Cardiac fibroblast (primary cell): ENCODE data around the gene AADAT.
A peak's percentile ranks its signal among the peaks of the same experiment; 100 is the strongest.

Experiments
- DNase-seq, 2 donors: peaks; one replicate each; pipeline versions ENCODE4 v3.0.0 to v3.0.0-alpha.2; 2010; ENCODE audit warnings: low read depth in 2 of 2
- H3K4me3 ChIP-seq, 2 donors: replicated peaks in 1 of 2; 1 replicate in 1 of 2; 2 replicates in 1 of 2; pipeline ENCODE4 v1.5.1; 2011; ENCODE audit warnings: low read depth in 2 of 2, low read length in 2 of 2, mild to moderate bottlenecking in 2 of 2, moderate library complexity in 1 of 2
- TF ChIP-seq, protein P1 (sequence below): IDR thresholded peaks from one replicate; pipeline ENCODE4 v1.5.1; 2011; ENCODE audit warnings: low read depth, mild to moderate bottlenecking, low read length, inconsistent platforms

AADAT gene

GRCh38 chr4:170091069-170091696 is 1.4 kb upstream of the AADAT start:
- H3K4me3 ChIP-seq, result no peak overlapping the region
- TF ChIP-seq, protein P1, sequence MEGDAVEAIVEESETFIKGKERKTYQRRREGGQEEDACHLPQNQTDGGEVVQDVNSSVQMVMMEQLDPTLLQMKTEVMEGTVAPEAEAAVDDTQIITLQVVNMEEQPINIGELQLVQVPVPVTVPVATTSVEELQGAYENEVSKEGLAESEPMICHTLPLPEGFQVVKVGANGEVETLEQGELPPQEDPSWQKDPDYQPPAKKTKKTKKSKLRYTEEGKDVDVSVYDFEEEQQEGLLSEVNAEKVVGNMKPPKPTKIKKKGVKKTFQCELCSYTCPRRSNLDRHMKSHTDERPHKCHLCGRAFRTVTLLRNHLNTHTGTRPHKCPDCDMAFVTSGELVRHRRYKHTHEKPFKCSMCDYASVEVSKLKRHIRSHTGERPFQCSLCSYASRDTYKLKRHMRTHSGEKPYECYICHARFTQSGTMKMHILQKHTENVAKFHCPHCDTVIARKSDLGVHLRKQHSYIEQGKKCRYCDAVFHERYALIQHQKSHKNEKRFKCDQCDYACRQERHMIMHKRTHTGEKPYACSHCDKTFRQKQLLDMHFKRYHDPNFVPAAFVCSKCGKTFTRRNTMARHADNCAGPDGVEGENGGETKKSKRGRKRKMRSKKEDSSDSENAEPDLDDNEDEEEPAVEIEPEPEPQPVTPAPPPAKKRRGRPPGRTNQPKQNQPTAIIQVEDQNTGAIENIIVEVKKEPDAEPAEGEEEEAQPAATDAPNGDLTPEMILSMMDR, result no peak
- no peak for DNase-seq

- TF ChIP-seq, protein P1, result no peak
- peak; percentile 5 to 36 for DNase-seq
- peak overlapping the region; percentile 62 to 68 for H3K4me3 ChIP-seq
Measured at GRCh38 chr4:170090352-170091052, 746 bp upstream of the AADAT start.

DNA sequence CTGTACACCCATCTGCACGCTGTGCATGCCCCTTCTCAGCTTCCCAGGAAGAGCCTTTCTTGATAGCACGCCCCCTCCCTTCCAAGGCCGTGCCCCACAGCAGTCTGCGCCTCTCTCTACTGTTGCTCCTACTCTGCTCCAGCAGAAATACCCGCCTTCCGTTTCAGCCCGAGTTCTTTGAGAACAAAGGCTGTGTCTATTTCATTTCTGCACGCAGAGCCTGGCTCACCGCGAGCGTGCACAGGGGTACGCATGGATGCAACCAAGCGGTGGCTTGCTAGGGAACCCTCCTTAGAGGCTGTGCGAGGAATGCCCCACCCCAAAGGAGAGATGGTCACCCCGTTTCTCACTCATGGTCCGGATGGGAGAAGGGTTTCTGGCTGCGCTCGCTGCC is 485 bp downstream of the AADAT start:
- DNase-seq, result peak; percentile 39 to 52
- TF ChIP-seq, protein P1, result no peak
- H3K4me3 ChIP-seq, result peak overlapping the region; percentile 62 to 68

GRCh38 chr4:170088716-170089115 is 1.0 kb downstream of the AADAT start:
- peak overlapping the region; percentile 62 to 68 for H3K4me3 ChIP-seq
- TF ChIP-seq, protein P1, result no peak
- no peak for DNase-seq

DNA sequence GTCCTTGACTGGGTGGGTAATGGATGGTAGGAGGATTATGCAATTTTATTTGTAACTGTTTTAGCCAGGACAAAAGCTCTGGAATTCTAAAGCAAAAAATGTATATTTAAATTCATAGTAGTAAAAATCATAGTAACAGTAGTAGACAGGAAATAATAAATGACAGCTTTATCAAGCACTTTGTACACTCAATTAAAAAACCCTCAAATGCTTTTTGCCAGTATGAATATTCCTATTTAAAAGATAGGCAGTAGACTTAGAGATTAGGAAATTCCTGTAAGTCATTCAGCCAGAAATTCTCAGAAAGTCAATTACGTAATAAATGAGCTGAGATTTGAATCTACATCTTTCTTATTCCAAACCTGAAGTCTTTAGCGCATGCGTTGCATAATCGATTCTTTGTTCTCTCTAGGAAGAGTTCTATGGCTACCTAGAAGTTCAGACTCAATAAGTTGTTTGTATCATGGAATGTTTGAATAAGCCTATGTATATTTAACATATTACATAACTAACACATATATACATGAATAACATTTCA is 2.5 kb downstream of the AADAT start:
- peak; percentile 19 to 20 for DNase-seq
- TF ChIP-seq, protein P1, result no peak
- no peak overlapping the region for H3K4me3 ChIP-seq

- TF ChIP-seq, protein P1, result no peak
- DNase-seq, result no peak
- H3K4me3 ChIP-seq, result no peak overlapping the region
Measured at GRCh38 chr4:170083541-170083940, 6.2 kb downstream of the AADAT start.
